ENCODE measurements around the gene CLOCK.
"Not testable (repeated sequence)": the region's sequence is repeated elsewhere in the genome, so short reads cannot be mapped to it uniquely, and the experiment has no call there.

Gene CLOCK, protein sequence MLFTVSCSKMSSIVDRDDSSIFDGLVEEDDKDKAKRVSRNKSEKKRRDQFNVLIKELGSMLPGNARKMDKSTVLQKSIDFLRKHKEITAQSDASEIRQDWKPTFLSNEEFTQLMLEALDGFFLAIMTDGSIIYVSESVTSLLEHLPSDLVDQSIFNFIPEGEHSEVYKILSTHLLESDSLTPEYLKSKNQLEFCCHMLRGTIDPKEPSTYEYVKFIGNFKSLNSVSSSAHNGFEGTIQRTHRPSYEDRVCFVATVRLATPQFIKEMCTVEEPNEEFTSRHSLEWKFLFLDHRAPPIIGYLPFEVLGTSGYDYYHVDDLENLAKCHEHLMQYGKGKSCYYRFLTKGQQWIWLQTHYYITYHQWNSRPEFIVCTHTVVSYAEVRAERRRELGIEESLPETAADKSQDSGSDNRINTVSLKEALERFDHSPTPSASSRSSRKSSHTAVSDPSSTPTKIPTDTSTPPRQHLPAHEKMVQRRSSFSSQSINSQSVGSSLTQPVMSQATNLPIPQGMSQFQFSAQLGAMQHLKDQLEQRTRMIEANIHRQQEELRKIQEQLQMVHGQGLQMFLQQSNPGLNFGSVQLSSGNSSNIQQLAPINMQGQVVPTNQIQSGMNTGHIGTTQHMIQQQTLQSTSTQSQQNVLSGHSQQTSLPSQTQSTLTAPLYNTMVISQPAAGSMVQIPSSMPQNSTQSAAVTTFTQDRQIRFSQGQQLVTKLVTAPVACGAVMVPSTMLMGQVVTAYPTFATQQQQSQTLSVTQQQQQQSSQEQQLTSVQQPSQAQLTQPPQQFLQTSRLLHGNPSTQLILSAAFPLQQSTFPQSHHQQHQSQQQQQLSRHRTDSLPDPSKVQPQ

DNA sequence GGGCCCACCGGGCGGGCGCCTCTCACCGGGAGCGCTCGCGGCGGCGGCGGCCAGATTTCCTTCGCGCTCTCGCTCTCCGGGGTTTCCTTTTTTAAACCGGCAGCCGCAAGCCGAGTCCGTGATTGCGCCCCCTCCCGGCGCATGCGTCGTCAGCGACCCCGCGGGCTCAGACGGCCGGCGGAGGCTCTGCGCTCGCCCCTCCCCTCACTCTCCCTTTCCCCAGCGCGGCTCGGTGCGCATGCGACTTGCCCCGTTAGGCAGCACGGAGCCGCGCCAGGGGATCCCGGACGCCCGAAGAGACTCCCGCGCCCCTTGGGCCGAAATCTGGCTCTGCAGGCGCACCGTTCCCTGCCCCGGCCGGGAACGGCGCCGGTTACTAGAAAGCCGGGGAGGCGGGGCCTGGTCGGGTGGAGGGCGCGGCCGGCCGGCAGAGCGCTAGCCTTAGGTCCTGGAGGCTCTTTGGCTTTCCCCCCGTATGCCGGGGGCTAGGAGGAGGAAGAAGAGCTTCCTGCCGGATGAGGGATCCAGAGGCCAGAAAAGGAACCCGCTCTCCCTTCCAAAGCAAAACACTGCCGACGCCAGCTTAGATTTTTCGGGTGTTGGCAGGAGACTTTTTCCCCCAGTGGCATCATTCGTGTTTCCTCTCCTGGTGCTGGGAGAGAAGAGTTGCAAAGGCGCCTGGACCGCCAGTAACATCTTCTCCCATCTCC lies at the start of gene CLOCK:
Gene CLOCK, minus strand, starts transcription at position 154 of the 710 bp plus-strand sequence. CDS start 64,124 bp downstream, outside the sequence.
- H3K36me3 ChIP-seq (ENCODE audit: control insufficient read depth in 2 of 2, insufficient read depth in 2 of 2, low read length in 2 of 2) = no peaks in the 10 kb centered on the region
- H3K27ac ChIP-seq (ENCODE audit: low read depth in 2 of 2, low read length in 2 of 2) = peak within 1 kb of the TSS; percentile 92 to 94
- peaks cover 2 to 5% of the 10 kb centered on the region in 2 donors for H3K4me1 ChIP-seq (ENCODE audit: control insufficient read depth in 2 of 2, insufficient read depth in 2 of 2, low read length in 2 of 2)
- peak within 1 kb of the TSS; percentile 89 to 92 for H3K4me3 ChIP-seq (ENCODE audit: low read length in 2 of 2)
- H3K9me3 ChIP-seq (ENCODE audit: control insufficient read depth in 2 of 2, low read length in 2 of 2) = no peaks in the 10 kb centered on the region
- no peaks in the 10 kb centered on the region for H3K27me3 ChIP-seq (ENCODE audit: control insufficient read depth in 2 of 2, insufficient read depth in 2 of 2, low read length in 2 of 2)
- peak within 1 kb of the TSS; percentile 79 to 84 for H3K9ac ChIP-seq (ENCODE audit: low read depth in 1 of 2, low read length in 2 of 2)

DNA sequence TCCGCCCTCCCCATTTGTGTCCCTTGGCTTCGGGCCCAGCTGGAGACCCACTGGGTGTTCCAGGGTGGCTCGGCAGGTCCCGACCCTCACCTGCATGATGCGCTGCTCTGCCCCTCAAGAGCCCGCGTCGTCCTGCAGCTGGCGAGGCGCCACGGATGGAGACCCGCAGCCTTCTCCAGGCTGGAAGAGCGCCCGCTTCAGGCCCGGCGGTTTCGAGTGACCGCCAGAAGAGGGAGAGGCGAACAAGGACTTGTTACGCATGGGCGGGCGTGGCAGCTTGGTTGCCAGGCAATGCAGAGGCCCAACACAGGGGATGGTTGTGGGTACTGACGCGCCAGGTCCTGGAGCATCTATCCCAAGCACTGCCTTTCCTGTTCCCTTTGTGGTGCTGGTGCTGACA lies 45.3 kb upstream of the CLOCK start, which contains the start of gene PDCL2:
Gene PDCL2, minus strand, starts transcription at position 232 of the 400 bp plus-strand sequence. Its CDS starts 136 bp downstream, at position 96.
- Histone ChIP-seq H3K27ac (ENCODE audit: low read depth in 2 of 2, low read length in 2 of 2) (no peak within 1 kb of the TSS), H3K4me3 (ENCODE audit: low read length in 2 of 2) (no peak within 1 kb of the TSS)

DNA sequence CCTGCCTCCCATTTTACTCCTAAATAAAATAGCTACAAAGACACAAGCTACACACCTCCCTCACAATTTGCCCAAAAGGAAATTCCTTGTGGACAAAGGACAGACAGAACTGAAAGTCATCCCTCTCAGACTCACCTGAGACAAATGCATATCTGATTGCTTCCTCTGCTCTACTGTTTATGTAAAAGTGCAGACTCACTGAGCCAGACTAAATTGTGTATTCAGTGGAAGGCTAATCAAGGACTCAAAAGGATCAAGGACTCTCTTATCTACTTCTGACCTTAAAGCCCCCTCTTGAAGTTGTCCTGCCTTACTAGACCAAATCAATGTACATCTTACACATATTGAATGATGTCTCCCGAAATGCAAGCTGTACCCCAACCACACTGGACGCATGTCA lies 41.5 kb upstream of the CLOCK start:
- no peaks in the 10 kb centered on the region for H3K27me3 ChIP-seq (ENCODE audit: control insufficient read depth in 2 of 2, insufficient read depth in 2 of 2, low read length in 2 of 2)
- no peak overlapping the region for H3K27ac ChIP-seq (ENCODE audit: low read depth in 2 of 2, low read length in 2 of 2)
- H3K4me3 ChIP-seq (ENCODE audit: low read length in 2 of 2) = no peak overlapping the region
- H3K9me3 ChIP-seq (ENCODE audit: control insufficient read depth in 2 of 2, low read length in 2 of 2) = no peaks in the 10 kb centered on the region
- no peak overlapping the region for H3K9ac ChIP-seq (ENCODE audit: low read depth in 1 of 2, low read length in 2 of 2)
- H3K4me1 ChIP-seq (ENCODE audit: control insufficient read depth in 2 of 2, insufficient read depth in 2 of 2, low read length in 2 of 2) = no peaks in the 10 kb centered on the region
- H3K36me3 ChIP-seq (ENCODE audit: control insufficient read depth in 2 of 2, insufficient read depth in 2 of 2, low read length in 2 of 2) = no peaks in the 10 kb centered on the region

More for the DNA sequence above, 45.3 kb upstream of the CLOCK start, which contains the start of gene PDCL2:
- no peaks in the 10 kb centered on the region for H3K9me3 ChIP-seq (ENCODE audit: control insufficient read depth in 2 of 2, low read length in 2 of 2)
- H3K9ac ChIP-seq (ENCODE audit: low read depth in 1 of 2, low read length in 2 of 2) = no peak within 1 kb of the TSS
- H3K27me3 ChIP-seq (ENCODE audit: control insufficient read depth in 2 of 2, insufficient read depth in 2 of 2, low read length in 2 of 2) = no peaks in the 10 kb centered on the region
- H3K4me1 ChIP-seq (ENCODE audit: control insufficient read depth in 2 of 2, insufficient read depth in 2 of 2, low read length in 2 of 2) = no peaks in the 10 kb centered on the region
- no peaks in the 10 kb centered on the region for H3K36me3 ChIP-seq (ENCODE audit: control insufficient read depth in 2 of 2, insufficient read depth in 2 of 2, low read length in 2 of 2)

DNA sequence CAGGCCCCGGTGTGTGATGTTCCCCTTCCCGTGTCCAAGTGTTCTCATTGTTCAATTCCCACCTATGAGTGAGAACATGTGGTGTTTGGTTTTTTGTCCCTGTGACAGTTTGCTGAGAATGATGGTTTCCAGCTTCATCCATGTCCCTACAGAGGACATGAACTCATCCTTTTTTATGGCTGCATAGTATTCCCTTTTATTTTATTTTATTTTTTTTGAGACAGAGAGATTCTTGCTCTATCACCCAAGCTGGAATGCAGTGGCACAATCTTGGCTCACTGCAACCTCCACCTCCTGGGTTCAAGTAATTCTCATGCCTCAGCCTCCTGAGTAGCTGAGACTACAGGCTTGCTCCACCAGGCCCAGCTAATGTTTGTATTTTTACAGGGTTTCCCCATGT lies 36.1 kb upstream of the CLOCK start:
- H3K9me3 ChIP-seq (ENCODE audit: control insufficient read depth in 2 of 2, low read length in 2 of 2); H3K27ac ChIP-seq (ENCODE audit: low read depth in 2 of 2, low read length in 2 of 2); H3K4me1 ChIP-seq (ENCODE audit: control insufficient read depth in 2 of 2, insufficient read depth in 2 of 2, low read length in 2 of 2); H3K9ac ChIP-seq (ENCODE audit: low read depth in 1 of 2, low read length in 2 of 2); H3K36me3 ChIP-seq (ENCODE audit: control insufficient read depth in 2 of 2, insufficient read depth in 2 of 2, low read length in 2 of 2); H3K27me3 ChIP-seq (ENCODE audit: control insufficient read depth in 2 of 2, insufficient read depth in 2 of 2, low read length in 2 of 2); H3K4me3 ChIP-seq (ENCODE audit: low read length in 2 of 2): not testable (repeated sequence)

DNA sequence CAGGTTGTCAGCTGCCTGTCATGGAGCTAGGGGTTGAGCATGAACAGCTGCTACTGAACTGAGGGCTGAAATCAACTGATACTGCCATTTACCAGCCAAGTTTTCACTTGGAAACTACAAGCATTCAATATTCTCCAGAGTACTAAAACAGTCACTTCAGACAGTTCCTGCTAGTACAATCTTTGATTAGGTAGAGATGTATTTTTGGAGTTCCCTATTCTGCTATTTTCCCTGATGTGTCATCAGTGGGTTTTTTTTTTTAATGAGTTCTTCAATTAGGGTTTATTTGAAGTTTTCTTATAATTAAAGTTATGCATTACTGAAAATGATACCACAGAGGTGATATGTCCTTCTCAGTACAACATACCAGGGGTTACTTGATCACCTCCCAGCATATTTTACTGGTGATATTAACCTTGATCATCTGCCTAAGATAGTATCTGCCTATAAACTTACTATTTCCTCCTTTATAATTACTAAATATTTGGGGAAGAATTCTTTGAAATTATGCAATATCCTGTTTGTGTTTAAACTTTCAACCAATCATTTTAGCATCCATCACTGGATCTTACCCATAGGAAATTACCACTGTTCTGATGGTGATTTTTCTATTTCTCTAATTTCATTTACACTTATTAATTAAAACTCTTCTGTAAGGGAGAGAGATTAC lies 31.8 kb upstream of the CLOCK start:
- peaks cover 0 to 5% of the 10 kb centered on the region in 2 donors for H3K9me3 ChIP-seq (ENCODE audit: control insufficient read depth in 2 of 2, low read length in 2 of 2)
- H3K9ac ChIP-seq (ENCODE audit: low read depth in 1 of 2, low read length in 2 of 2) = no peak overlapping the region
- no peaks in the 10 kb centered on the region for H3K36me3 ChIP-seq (ENCODE audit: control insufficient read depth in 2 of 2, insufficient read depth in 2 of 2, low read length in 2 of 2)
- H3K27me3 ChIP-seq (ENCODE audit: control insufficient read depth in 2 of 2, insufficient read depth in 2 of 2, low read length in 2 of 2) = no peaks in the 10 kb centered on the region
- H3K27ac ChIP-seq (ENCODE audit: low read depth in 2 of 2, low read length in 2 of 2) = no peak overlapping the region
- H3K4me3 ChIP-seq (ENCODE audit: low read length in 2 of 2) = no peak overlapping the region
- no peaks in the 10 kb centered on the region for H3K4me1 ChIP-seq (ENCODE audit: control insufficient read depth in 2 of 2, insufficient read depth in 2 of 2, low read length in 2 of 2)

DNA sequence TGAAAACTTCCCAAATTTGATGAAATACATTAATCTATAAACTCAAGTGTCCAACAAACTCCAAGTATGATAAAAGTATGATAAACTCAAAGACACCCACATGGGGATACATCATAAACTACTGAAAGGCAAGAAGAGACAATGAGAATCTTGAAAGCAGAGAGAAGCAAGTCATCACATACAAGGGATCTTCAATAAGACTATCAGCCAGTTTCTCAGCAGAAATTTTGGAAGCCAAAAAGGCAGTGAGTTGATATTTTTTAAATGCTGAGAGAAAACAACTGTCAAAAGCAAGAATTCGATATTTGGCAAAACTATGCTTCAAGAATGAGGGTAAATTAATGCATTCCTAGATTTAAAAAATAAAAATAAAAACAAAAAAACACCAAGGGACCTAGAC lies 28.8 kb upstream of the CLOCK start:
- Histone ChIP-seq H3K9ac (ENCODE audit: low read depth in 1 of 2, low read length in 2 of 2) (no peak overlapping the region), H3K9me3 (ENCODE audit: control insufficient read depth in 2 of 2, low read length in 2 of 2) (peaks cover 0 to 5% of the 10 kb centered on the region in 2 donors), H3K4me3 (ENCODE audit: low read length in 2 of 2) (no peak overlapping the region), H3K4me1 (ENCODE audit: control insufficient read depth in 2 of 2, insufficient read depth in 2 of 2, low read length in 2 of 2) (no peaks in the 10 kb centered on the region), H3K27me3 (ENCODE audit: control insufficient read depth in 2 of 2, insufficient read depth in 2 of 2, low read length in 2 of 2) (no peaks in the 10 kb centered on the region), H3K36me3 (ENCODE audit: control insufficient read depth in 2 of 2, insufficient read depth in 2 of 2, low read length in 2 of 2) (no peaks in the 10 kb centered on the region), H3K27ac (ENCODE audit: low read depth in 2 of 2, low read length in 2 of 2) (no peak overlapping the region)

DNA sequence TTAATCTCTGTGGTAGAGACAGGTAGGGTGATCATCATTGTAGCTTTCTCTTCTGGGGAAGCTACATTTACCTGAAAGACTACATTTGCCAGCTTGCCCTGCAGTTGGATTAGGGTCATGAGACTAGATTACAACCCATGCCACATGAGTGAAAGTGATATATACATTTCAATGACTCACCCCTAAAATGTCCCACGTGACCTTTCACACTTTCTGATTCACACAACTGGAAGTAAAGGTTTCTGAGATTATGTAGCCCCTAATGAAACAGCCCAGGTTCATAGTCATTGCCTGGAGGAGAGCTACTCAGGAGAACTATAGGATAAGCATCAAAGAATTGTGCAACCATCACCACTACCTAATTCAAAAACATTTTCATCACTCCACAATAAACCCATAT lies 27.5 kb upstream of the CLOCK start:
- H3K27ac ChIP-seq (ENCODE audit: low read depth in 2 of 2, low read length in 2 of 2) = no peak overlapping the region
- H3K36me3 ChIP-seq (ENCODE audit: control insufficient read depth in 2 of 2, insufficient read depth in 2 of 2, low read length in 2 of 2) = no peaks in the 10 kb centered on the region
- H3K9ac ChIP-seq (ENCODE audit: low read depth in 1 of 2, low read length in 2 of 2) = no peak overlapping the region
- peaks cover 0 to 5% of the 10 kb centered on the region in 2 donors for H3K9me3 ChIP-seq (ENCODE audit: control insufficient read depth in 2 of 2, low read length in 2 of 2)
- H3K4me3 ChIP-seq (ENCODE audit: low read length in 2 of 2) = no peak overlapping the region
- H3K4me1 ChIP-seq (ENCODE audit: control insufficient read depth in 2 of 2, insufficient read depth in 2 of 2, low read length in 2 of 2) = no peaks in the 10 kb centered on the region
- H3K27me3 ChIP-seq (ENCODE audit: control insufficient read depth in 2 of 2, insufficient read depth in 2 of 2, low read length in 2 of 2) = no peaks in the 10 kb centered on the region

DNA sequence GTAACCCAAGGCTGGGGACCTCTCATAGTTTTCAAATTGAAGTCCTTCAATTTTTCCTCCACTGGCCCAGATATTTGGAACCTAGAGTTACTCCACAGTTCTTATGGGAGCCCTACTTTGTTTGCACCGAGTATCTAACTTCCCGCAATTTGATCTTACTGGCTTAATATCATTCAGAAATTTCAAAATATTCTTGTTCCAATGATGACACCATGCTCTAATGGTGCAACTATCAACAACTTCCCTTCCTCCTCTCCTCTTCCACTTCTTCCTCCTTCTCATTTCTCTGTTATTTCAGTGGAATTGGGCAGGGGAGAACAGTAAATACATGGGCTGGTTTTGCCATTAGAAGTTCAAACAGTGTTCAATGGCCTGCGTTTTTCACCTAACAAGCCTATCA lies 25.1 kb upstream of the CLOCK start:
- H3K9me3 ChIP-seq (ENCODE audit: control insufficient read depth in 2 of 2, low read length in 2 of 2) = peaks cover 0 to 5% of the 10 kb centered on the region in 2 donors
- no peak overlapping the region for H3K9ac ChIP-seq (ENCODE audit: low read depth in 1 of 2, low read length in 2 of 2)
- H3K4me3 ChIP-seq (ENCODE audit: low read length in 2 of 2) = no peak overlapping the region
- no peaks in the 10 kb centered on the region for H3K4me1 ChIP-seq (ENCODE audit: control insufficient read depth in 2 of 2, insufficient read depth in 2 of 2, low read length in 2 of 2)
- no peaks in the 10 kb centered on the region for H3K27me3 ChIP-seq (ENCODE audit: control insufficient read depth in 2 of 2, insufficient read depth in 2 of 2, low read length in 2 of 2)
- no peaks in the 10 kb centered on the region for H3K36me3 ChIP-seq (ENCODE audit: control insufficient read depth in 2 of 2, insufficient read depth in 2 of 2, low read length in 2 of 2)
- H3K27ac ChIP-seq (ENCODE audit: low read depth in 2 of 2, low read length in 2 of 2) = no peak overlapping the region

DNA sequence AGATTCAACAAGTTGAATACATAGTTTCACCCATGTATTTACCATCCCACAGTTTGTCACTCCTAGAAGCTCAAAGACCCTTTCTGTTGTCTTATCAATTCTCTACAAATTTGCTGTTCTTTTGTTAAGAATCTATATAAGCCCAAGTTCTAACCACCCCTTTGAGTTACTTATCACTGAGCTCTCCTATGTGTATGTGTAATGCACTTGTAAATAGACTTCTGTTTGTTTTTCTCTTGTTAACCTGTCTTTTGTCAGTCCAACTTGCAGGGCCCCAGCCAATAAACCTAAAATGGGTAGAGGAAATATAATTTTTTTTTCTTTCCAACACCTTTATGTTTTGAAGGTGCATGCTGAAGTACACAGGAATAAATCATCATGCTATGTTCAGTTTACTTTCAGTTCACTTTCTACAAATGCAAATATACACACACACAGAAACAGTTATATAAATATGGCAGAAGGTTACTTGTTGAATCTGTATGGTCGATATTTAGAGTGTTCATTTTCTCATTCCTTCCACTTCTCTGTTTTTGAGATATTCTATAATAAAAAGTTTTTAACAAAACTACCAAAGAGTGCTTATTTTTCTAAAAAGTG lies 22.3 kb upstream of the CLOCK start:
- H3K4me1 ChIP-seq (ENCODE audit: control insufficient read depth in 2 of 2, insufficient read depth in 2 of 2, low read length in 2 of 2) = no peaks in the 10 kb centered on the region
- no peaks in the 10 kb centered on the region for H3K9me3 ChIP-seq (ENCODE audit: control insufficient read depth in 2 of 2, low read length in 2 of 2)
- H3K27ac ChIP-seq (ENCODE audit: low read depth in 2 of 2, low read length in 2 of 2) = no peak overlapping the region
- H3K27me3 ChIP-seq (ENCODE audit: control insufficient read depth in 2 of 2, insufficient read depth in 2 of 2, low read length in 2 of 2) = no peaks in the 10 kb centered on the region
- H3K36me3 ChIP-seq (ENCODE audit: control insufficient read depth in 2 of 2, insufficient read depth in 2 of 2, low read length in 2 of 2) = no peaks in the 10 kb centered on the region
- no peak overlapping the region for H3K9ac ChIP-seq (ENCODE audit: low read depth in 1 of 2, low read length in 2 of 2)
- no peak overlapping the region for H3K4me3 ChIP-seq (ENCODE audit: low read length in 2 of 2)
